Body of pancreas (tissue), 4 donors: Measurements from ENCODE around the gene TSC1.
A peak's percentile ranks its signal among the peaks of the same experiment; 100 is the strongest.

ENCODE experiments used
- CTCF ChIP-seq, 7 experiments: fragments of 450-650 bp in 4 of 7; fragments of 200-600 bp in 3 of 7; sonication (generic) in 3 of 7; IDR thresholded peaks; one replicate each; pipeline ENCODE4 v1.5.1; 2016 to 2019; ENCODE audit warnings: antibody characterized with exemption in 7 of 7
- POLR2A ChIP-seq, 3 donors: fragments of 450-650 bp; IDR thresholded peaks; one replicate each; pipeline ENCODE4 v1.6.1; 2016; ENCODE audit warnings: antibody characterized with exemption in 3 of 3, mild to moderate bottlenecking in 2 of 3

GRCh38 chr9:132877824-132878694 is 66.4 kb downstream of the TSC1 start, which contains the start of gene AK8:
- TF ChIP-seq POLR2A (IDR thresholded peaks at IDR 0.05) (peak in 2 of 3 donors; percentile 45 to 51), CTCF (IDR thresholded peaks at IDR 0.05) (no peak)
